DMS 273 treated with DMSO at 0.1 percent for 48 hours (cell line): ENCODE results near the gene VN1R2.
"Not testable (repeated sequence)": the region's sequence is repeated elsewhere in the genome, so short reads cannot be mapped to it uniquely, and the experiment has no call there.

Experiments used
- DNase-seq: peaks from one replicate; lab custom pipeline; 2025; lab: John Stamatoyannopoulos, UW

The VN1R2 gene

GRCh38 chr19:53257715-53258342 is at the start of gene VN1R2:
TSS of gene VN1R2 (plus strand) at chr19:53258292. CDS start at chr19:53258376, 84 bp downstream.
- DNase-seq, result not testable (repeated sequence)

GRCh38 chr19:53211554-53211953 is 46.5 kb upstream of the VN1R2 start:
- DNase-seq, result not testable (repeated sequence)

- no peak for DNase-seq
These were observed 45.3 kb upstream of the VN1R2 start for GRCh38 chr19:53212703-53213320.

- not testable (repeated sequence) for DNase-seq
These were observed 35.4 kb upstream of the VN1R2 start for GRCh38 chr19:53222716-53223115.

- no peak for DNase-seq
These were observed 33.5 kb upstream of the VN1R2 start for GRCh38 chr19:53224606-53225005.

- DNase-seq, result no peak
These were observed 20.8 kb upstream of the VN1R2 start for GRCh38 chr19:53237114-53237777.

- DNase-seq, result no peak
These were observed 11.6 kb upstream of the VN1R2 start for GRCh38 chr19:53246498-53246897.

- no peak for DNase-seq
These were observed 3.4 kb upstream of the VN1R2 start, which contains the start of gene ZNF677 for GRCh38 chr19:53254411-53255341. TSS of gene ZNF677 (minus strand) at chr19:53254873. CDS start at chr19:53251550, 3,323 bp downstream.

- DNase-seq, result not testable (repeated sequence)
These were observed 9.5 kb downstream of the VN1R2 start, which contains the start of gene VN1R4 for GRCh38 chr19:53267623-53268022. TSS of gene VN1R4 (minus strand) at chr19:53267723. CDS start at chr19:53267665, 58 bp downstream.

- not testable (repeated sequence) for DNase-seq
These were observed 11.8 kb downstream of the VN1R2 start for GRCh38 chr19:53269861-53270260.

GRCh38 chr19:53272044-53272443 is 14.0 kb downstream of the VN1R2 start:
- DNase-seq, result no peak

- DNase-seq, result no peak
These were observed 17.4 kb downstream of the VN1R2 start for GRCh38 chr19:53275480-53275879.

- not testable (repeated sequence) for DNase-seq
These were observed 23.9 kb downstream of the VN1R2 start for GRCh38 chr19:53281947-53282346.

- no peak for DNase-seq
These were observed 27.0 kb downstream of the VN1R2 start for GRCh38 chr19:53285087-53285486.

GRCh38 chr19:53290758-53291549 is 32.9 kb downstream of the VN1R2 start:
- DNase-seq, result no peak

- no peak for DNase-seq
These were observed 36.8 kb downstream of the VN1R2 start for GRCh38 chr19:53294786-53295441.

- not testable (repeated sequence) for DNase-seq
These were observed 43.2 kb downstream of the VN1R2 start for GRCh38 chr19:53301341-53301740.

- no peak for DNase-seq
These were observed 50.3 kb downstream of the VN1R2 start for GRCh38 chr19:53308339-53308811.
